ENCODE data around the gene SLC1A2.

- TF ChIP-seq CTCF (IDR thresholded peaks at IDR 0.05; ENCODE audit: low read depth, low read length) (no peak), POLR2A (IDR thresholded peaks at IDR 0.05; ENCODE audit: extremely low read depth, insufficient read length) (no peak)
These were observed 163.1 kb downstream of the SLC1A2 start for GRCh38 chr11:35256296-35256695.
